Breast epithelium (tissue), 4 donors: Measurements from ENCODE around the gene ARHGAP45. TPM values are rescaled to one million over a fixed set of nuclear protein-coding genes. Genes with fewer than 3 reads are reported as not detected.
A peak's percentile ranks its signal among the peaks of the same experiment; 100 is the strongest.

Experiments
- DNase-seq, 2 donors: peaks; one replicate each; pipeline ENCODE4 v3.0.0-alpha.2; 2019; ENCODE audit warnings: low spot score in 2 of 2
- H3K27ac ChIP-seq, 2 donors: fragments of 200-600 bp; sonication (generic) in 1 of 2; one replicate each; pipeline ENCODE4 v1.5.1; 2016 to 2019; ENCODE audit warnings: mild to moderate bottlenecking in 1 of 2
- H3K27me3 ChIP-seq, 2 donors: fragments of 200-600 bp; sonication (generic) in 1 of 2; one replicate each; pipeline versions ENCODE4 v1.5.1 to v1.6.0; 2017 to 2019; ENCODE audit warnings: control low read depth in 1 of 2, mild to moderate bottlenecking in 1 of 2
- H3K36me3 ChIP-seq: fragments of 200-600 bp; one replicate; pipeline ENCODE4 v1.5.1; 2019
- H3K4me1 ChIP-seq, 2 donors: fragments of 200-600 bp; sonication (generic); one replicate each; pipeline ENCODE4 v1.5.1; 2016 to 2019; ENCODE audit warnings: control low read depth in 1 of 2
- H3K4me3 ChIP-seq, 3 donors: fragments of 200-600 bp; sonication (generic); 1 replicate in 2 of 3; 2 replicates in 1 of 3; pipeline ENCODE4 v1.5.1; 2016 to 2019; ENCODE audit warnings: mild to moderate bottlenecking in 3 of 3, moderate library complexity in 2 of 3
- H3K9me3 ChIP-seq, 2 donors: fragments of 200-600 bp; sonication (generic) in 1 of 2; one replicate each; pipeline ENCODE4 v1.5.1; 2016 to 2019; ENCODE audit warnings: control low read depth in 1 of 2
- POLR2A ChIP-seq: fragments of 450-650 bp; IDR thresholded peaks from one replicate; pipeline ENCODE4 v1.6.1; 2016; ENCODE audit warnings: antibody characterized with exemption, mild to moderate bottlenecking, moderate library complexity
- POLR2AphosphoS5 ChIP-seq, 3 donors: sonication (generic); formaldehyde crosslinking; IDR thresholded peaks; one replicate each; pipeline ENCODE4 v1.6.1; 2017; ENCODE audit warnings: antibody characterized with exemption in 3 of 3
- intact Hi-C: fragments of 100-400 bp; cut with DNase I; formaldehyde crosslinking; loops from one replicate; pipeline ENCODE4 v1.15.1; 2023; ENCODE audit warnings: low total_unique reads
- total RNA-seq, 3 donors: library from RNA; depleted of rRNA; stranded (reverse); fragments of >200 nt; gene quantifications; one replicate each; pipeline ENCODE4 v1.1.0, GENCODE V29; 2016
- TF ChIP-seq, protein P1 (sequence below), 3 donors: fragments of 450-650 bp; IDR thresholded peaks; one replicate each; pipeline ENCODE4 v1.5.1; 2016 to 2017; ENCODE audit warnings: antibody characterized with exemption in 3 of 3, mild to moderate bottlenecking in 3 of 3, moderate library complexity in 3 of 3

Gene ARHGAP45
- total RNA-seq, 3 donors from 2014 or later, result 18.7 to 43.2 (median 23.9) TPM

DNA sequence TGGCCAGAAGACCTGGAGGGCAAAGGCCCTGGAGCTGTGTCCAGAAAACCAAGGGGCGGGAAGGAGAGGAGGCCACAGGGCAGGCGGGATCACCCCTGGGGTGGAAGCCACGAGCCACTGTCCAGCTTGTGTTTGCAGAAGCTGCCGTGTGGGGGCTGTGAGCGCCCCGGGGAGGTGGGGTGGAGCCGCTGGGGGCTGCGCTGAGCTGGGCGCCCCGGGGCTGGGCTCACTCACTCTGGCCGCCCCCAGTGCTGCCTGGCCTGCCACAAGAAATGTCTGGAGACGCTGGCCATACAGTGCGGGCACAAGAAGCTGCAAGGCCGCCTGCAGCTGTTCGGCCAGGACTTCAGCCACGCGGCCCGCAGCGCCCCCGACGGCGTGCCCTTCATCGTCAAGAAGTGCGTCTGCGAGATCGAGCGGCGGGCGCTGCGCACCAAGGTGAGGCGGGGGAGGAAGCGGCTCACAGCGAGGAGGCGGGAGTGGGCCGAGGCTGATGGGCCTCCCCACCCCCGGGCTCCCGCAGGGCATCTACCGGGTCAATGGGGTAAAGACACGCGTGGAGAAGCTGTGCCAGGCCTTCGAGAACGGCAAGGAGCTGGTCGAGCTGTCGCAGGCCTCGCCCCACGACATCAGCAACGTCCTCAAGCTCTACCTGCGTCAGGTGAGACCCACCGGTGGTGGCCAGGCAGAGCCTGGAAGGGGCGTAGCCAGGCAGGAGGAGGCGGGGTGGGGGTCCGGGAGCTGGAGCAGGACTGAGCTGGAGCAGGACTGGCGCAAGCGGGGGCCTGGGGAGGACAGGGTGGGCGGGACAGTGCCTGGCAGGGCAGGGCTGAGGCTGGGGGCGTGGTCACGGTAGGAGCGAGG, 14.6 kb downstream of the ARHGAP45 start:
- no peak for TF ChIP-seq POLR2AphosphoS5 (IDR thresholded peaks at IDR 0.05)
- no peak for TF ChIP-seq POLR2A
- TF ChIP-seq, protein P1, sequence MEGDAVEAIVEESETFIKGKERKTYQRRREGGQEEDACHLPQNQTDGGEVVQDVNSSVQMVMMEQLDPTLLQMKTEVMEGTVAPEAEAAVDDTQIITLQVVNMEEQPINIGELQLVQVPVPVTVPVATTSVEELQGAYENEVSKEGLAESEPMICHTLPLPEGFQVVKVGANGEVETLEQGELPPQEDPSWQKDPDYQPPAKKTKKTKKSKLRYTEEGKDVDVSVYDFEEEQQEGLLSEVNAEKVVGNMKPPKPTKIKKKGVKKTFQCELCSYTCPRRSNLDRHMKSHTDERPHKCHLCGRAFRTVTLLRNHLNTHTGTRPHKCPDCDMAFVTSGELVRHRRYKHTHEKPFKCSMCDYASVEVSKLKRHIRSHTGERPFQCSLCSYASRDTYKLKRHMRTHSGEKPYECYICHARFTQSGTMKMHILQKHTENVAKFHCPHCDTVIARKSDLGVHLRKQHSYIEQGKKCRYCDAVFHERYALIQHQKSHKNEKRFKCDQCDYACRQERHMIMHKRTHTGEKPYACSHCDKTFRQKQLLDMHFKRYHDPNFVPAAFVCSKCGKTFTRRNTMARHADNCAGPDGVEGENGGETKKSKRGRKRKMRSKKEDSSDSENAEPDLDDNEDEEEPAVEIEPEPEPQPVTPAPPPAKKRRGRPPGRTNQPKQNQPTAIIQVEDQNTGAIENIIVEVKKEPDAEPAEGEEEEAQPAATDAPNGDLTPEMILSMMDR (IDR thresholded peaks at IDR 0.05), result no peak
- intact Hi-C loops, result loop anchor here (5.0 kb wide), 1 partner anchor 816 kb away; no protein-coding TSS in a partner anchor
- Histone ChIP-seq H3K27ac (peak overlapping the region; percentile 23 to 60), H3K27me3 (no peaks in the 10 kb centered on the region), H3K4me1 (no peaks in the 10 kb centered on the region), H3K9me3 (no peaks in the 10 kb centered on the region), H3K4me3 (peak overlapping the region in 2 of 3 donors; percentile 51 to 67), H3K36me3 (no peaks in the 10 kb centered on the region)
- DNase-seq, result no peak

DNA sequence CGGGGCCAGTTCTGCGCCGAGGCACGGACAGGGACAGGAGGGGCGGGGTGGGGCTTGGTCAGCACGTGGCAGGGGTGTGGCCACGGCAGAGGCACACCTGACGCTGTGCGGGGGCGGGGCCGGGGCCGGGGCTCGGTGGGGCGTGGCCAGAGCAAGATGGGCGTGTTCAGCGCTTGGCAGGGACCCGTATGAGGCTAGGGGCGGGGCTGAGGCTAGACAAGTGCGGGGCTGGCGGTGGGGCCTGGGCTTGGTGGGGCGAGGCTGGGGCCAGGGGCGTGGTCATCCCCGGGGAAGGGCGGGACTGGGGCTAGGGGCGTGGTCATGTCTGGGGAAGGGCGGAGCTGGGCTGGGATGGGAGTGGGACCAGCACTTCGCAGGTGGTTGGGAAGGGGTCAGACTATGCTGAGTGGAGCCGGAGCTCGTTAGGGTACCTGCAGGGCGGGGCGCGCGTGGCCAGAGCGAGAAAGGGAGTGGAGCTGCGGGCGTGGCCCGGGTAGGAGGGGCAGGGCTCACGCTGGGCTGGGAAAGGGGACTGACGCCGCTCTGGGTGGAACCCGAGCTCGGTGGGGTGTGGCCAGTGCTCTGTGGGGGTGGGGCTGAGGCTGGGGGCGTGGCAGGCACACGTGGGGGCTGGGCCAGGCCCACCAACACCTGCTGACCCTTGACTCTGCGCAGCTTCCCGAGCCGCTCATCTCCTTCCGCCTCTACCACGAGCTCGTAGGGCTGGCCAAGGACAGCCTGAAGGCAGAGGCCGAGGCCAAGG, 15.4 kb downstream of the ARHGAP45 start:
- no peaks in the 10 kb centered on the region for H3K4me1 ChIP-seq
- H3K27ac ChIP-seq, result peak overlapping the region; percentile 23 to 45
- no peaks in the 10 kb centered on the region for H3K9me3 ChIP-seq
- peak; percentile 91 to 93 for DNase-seq
- TF ChIP-seq POLR2AphosphoS5 (IDR thresholded peaks at IDR 0.05), result peak in 1 of 3 donors; percentile 39
- TF ChIP-seq POLR2A, result no peak
- peak overlapping the region in 2 of 3 donors; percentile 51 to 67 for H3K4me3 ChIP-seq
- H3K27me3 ChIP-seq, result no peaks in the 10 kb centered on the region
- H3K36me3 ChIP-seq, result no peaks in the 10 kb centered on the region
- intact Hi-C loops, result loop anchor here (5.0 kb wide), 1 partner anchor 815 kb away; no protein-coding TSS in a partner anchor

DNA sequence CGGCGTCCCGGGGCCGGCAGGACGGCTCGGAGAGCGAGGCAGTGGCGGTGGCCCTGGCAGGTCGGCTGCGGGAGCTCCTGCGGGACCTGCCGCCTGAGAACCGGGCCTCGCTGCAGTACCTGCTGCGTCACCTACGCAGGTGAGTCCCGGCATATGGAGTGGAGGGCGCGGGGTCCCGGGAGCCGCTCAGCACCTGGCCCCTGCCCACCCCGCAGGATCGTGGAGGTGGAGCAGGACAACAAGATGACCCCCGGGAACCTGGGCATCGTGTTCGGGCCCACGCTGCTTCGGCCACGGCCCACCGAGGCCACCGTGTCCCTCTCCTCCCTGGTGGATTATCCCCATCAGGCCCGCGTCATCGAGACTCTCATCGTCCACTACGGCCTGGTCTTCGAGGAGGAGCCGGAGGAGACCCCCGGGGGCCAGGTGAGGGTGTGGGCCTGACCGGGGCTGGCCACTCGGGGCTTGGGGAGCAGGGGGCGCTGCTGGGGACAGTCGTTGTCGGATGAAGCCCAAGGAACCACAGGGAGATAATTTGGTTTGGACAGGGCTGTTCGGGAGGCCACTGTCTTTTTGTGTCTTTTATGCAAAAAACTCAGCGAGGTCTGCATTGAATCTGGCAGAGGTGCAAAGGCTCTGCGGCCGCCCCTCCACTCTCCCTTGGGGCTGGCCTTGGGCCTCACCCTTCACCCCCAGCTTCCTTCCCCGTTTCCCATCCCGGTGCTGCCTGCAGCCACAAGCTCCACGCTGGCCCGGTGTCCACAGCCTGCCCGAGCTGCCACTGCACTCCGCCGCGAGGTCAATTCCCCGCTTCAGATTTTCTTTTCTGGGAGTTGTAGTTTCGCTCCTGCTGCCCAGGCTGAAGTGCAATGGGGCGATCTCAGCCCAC, 16.2 kb downstream of the ARHGAP45 start:
- Histone ChIP-seq H3K9me3 (no peaks in the 10 kb centered on the region), H3K4me1 (no peaks in the 10 kb centered on the region), H3K27ac (peak overlapping the region; percentile 23 to 45), H3K27me3 (no peaks in the 10 kb centered on the region), H3K4me3 (peak overlapping the region in 2 of 3 donors; percentile 51 to 67), H3K36me3 (no peaks in the 10 kb centered on the region)
- DNase-seq, result no peak
- intact Hi-C loops, result loop anchor here (5.0 kb wide), 1 partner anchor 814 kb away; no protein-coding TSS in a partner anchor
- TF ChIP-seq POLR2AphosphoS5 (IDR thresholded peaks at IDR 0.05), result no peak
- TF ChIP-seq, protein P1 (IDR thresholded peaks at IDR 0.05), result no peak
- no peak for TF ChIP-seq POLR2A

DNA sequence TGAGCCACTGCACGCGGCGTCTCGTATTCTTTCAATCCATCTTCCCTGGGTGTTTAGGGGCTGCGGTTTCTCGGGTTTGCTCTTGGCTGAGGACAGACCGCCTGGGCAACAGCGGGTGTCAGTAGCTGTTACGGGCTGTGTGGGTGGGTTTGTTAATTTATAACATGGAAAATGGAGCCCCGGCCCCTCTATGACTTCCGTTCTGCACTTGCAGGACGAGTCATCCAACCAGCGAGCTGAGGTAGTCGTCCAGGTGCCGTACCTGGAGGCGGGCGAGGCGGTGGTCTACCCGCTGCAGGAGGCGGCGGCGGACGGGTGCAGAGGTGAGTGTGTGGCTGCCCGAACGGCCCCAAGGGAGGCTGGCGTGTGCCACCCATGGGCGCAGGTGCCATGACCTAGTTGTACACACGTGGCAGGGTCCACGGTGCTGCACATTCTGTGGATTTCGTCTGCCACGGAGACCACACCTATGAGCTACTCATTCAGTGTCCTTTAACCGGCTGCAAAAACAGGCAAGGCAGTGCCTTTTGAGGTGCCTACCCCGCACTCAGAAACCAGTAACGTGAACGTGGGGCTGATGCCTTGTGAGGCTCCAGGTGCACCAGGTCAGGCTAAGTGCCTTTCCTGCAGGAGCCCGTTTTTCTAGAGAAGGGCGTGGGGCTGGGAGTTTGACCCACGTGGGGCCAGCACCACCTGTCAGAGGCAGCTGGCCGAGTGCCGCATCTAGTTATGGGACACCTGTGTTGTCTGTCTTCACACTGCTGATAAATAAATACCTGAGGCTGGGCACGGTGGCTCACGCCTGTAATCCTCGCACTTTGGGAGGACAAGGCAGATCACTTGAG, 17.3 kb downstream of the ARHGAP45 start:
- intact Hi-C loops, result loop anchor here (5.0 kb wide), 1 partner anchor 813 kb away; no protein-coding TSS in a partner anchor
- H3K4me3 ChIP-seq, result no peak overlapping the region
- no peaks in the 10 kb centered on the region for H3K27me3 ChIP-seq
- DNase-seq, result no peak
- no peak overlapping the region for H3K27ac ChIP-seq
- H3K9me3 ChIP-seq, result no peaks in the 10 kb centered on the region
- TF ChIP-seq POLR2AphosphoS5 (IDR thresholded peaks at IDR 0.05) (no peak), POLR2A (no peak)
- TF ChIP-seq, protein P1 (IDR thresholded peaks at IDR 0.05), result no peak
- H3K4me1 ChIP-seq, result no peaks in the 10 kb centered on the region
- H3K36me3 ChIP-seq, result no peaks in the 10 kb centered on the region
